WTC11 (cell line): ENCODE results near the gene ELOF1. TPM values are rescaled to one million over a fixed set of nuclear protein-coding genes. Genes with fewer than 3 reads are reported as not detected.

Experiments used
- ATAC-seq: fragments of 200-7000 bp; cut with Tn5 transposase; 2 replicates; pipeline ENCODE4 v1.10.0; 2021; ENCODE audit warnings: mild to moderate bottlenecking, moderate library complexity
- CTCF ChIA-PET: fragments of 300-600 bp; sonication (Branson Sonifier 250); formaldehyde crosslinking; loops from one replicate; lab custom pipeline; 2021; ENCODE audit warnings: antibody characterized with exemption; lab: Charles Lee
- POLR2A ChIA-PET: fragments of 350-600 bp; sonication (Branson Sonifier 250); formaldehyde crosslinking; loops from one replicate; lab custom pipeline; 2021; ENCODE audit warnings: antibody characterized with exemption; lab: Charles Lee
- DNase-seq: peaks from one replicate; pipeline ENCODE4 v3.0.0; 2021; ENCODE audit warnings: low spot score
- H3K27ac Mint-ChIP-seq: 2 replicates; pipeline ENCODE4 v1.8.0; 2021; ENCODE audit warnings: mixed read lengths
- H3K27me3 Mint-ChIP-seq: 2 replicates; pipeline ENCODE4 v1.8.0; 2021; ENCODE audit warnings: low read depth, mild to moderate bottlenecking, moderate library complexity, mixed read lengths
- H3K36me3 Mint-ChIP-seq: 2 replicates; pipeline ENCODE4 v1.8.0; 2021; ENCODE audit warnings: mixed read lengths
- H3K4me1 Mint-ChIP-seq: 2 replicates; pipeline ENCODE4 v1.8.0; 2022; ENCODE audit warnings: mixed read lengths
- H3K4me3 Mint-ChIP-seq: 2 replicates; pipeline ENCODE4 v1.8.0; 2021; ENCODE audit warnings: mild to moderate bottlenecking, moderate library complexity, mixed read lengths
- H3K9me3 Mint-ChIP-seq: 2 replicates; pipeline ENCODE4 v1.8.0; 2021; ENCODE audit warnings: mixed read lengths
- CREB1 ChIP-seq: sonication (generic); formaldehyde crosslinking; IDR thresholded peaks from 2 replicates; pipeline ENCODE4 v1.8.0; 2023; ENCODE audit warnings: mild to moderate bottlenecking, missing genetic modification reagents
- FOXK1 ChIP-seq: sonication (generic); formaldehyde crosslinking; IDR thresholded peaks from 2 replicates; pipeline ENCODE4 v1.8.0; 2022; ENCODE audit warnings: mild to moderate bottlenecking, moderate library complexity, missing genetic modification reagents
- JAZF1 ChIP-seq: fragments of 250-450 bp; sonication (Bioruptor Pico); IDR thresholded peaks from 2 replicates; pipeline ENCODE4 v1.9.0; 2021; ENCODE audit warnings: moderate library complexity, mild to moderate bottlenecking, inconsistent platforms
- MYBL2 ChIP-seq: sonication (generic); formaldehyde crosslinking; IDR thresholded peaks from 2 replicates; pipeline ENCODE4 v1.8.1; 2023; ENCODE audit warnings: mild to moderate bottlenecking, moderate library complexity, missing genetic modification reagents
- OVOL2 ChIP-seq: fragments of 250-450 bp; sonication (Bioruptor Pico); IDR thresholded peaks from 2 replicates; pipeline ENCODE4 v1.9.0; 2021; ENCODE audit warnings: mild to moderate bottlenecking, borderline replicate concordance
- SMAD4 ChIP-seq: sonication (generic); formaldehyde crosslinking; IDR thresholded peaks from 2 replicates; pipeline ENCODE4 v1.8.0; 2022; ENCODE audit warnings: mild to moderate bottlenecking, missing genetic modification reagents
- SP1 ChIP-seq: sonication (generic); formaldehyde crosslinking; conservative IDR thresholded peaks from 2 replicates; pipeline ENCODE4 v1.8.1; 2022; ENCODE audit warnings: missing genetic modification reagents
- TEAD4 ChIP-seq: sonication (generic); formaldehyde crosslinking; IDR thresholded peaks from 2 replicates; pipeline ENCODE4 v1.8.0; 2022; ENCODE audit warnings: mild to moderate bottlenecking, missing genetic modification reagents
- ZNF121 ChIP-seq: sonication (generic); formaldehyde crosslinking; IDR thresholded peaks from 2 replicates; pipeline ENCODE4 v1.8.0; 2023; ENCODE audit warnings: missing genetic modification reagents
- ZNF138 ChIP-seq: sonication (generic); formaldehyde crosslinking; conservative IDR thresholded peaks from 2 replicates; pipeline ENCODE4 v1.8.1; 2022; ENCODE audit warnings: mild to moderate bottlenecking, moderate library complexity, missing genetic modification reagents
- ZNF317 ChIP-seq: sonication (generic); formaldehyde crosslinking; IDR thresholded peaks from 2 replicates; pipeline ENCODE4 v1.8.1; 2023; ENCODE audit warnings: low read depth, mild to moderate bottlenecking, moderate library complexity, missing genetic modification reagents, borderline replicate concordance
- total RNA-seq: library from RNA; stranded (reverse); gene quantifications from 3 replicates; pipeline ENCODE4 v1.2.3, GENCODE V29; 2021
- TF ChIP-seq, protein P1 (sequence below): sonication (generic); formaldehyde crosslinking; IDR thresholded peaks from 2 replicates; pipeline ENCODE4 v1.8.1; 2022; ENCODE audit warnings: low read depth, missing genetic modification reagents, borderline replicate concordance
- TF ChIP-seq, protein P2 (sequence below): sonication (generic); formaldehyde crosslinking; IDR thresholded peaks from 2 replicates; pipeline ENCODE4 v1.8.0; 2022; ENCODE audit warnings: missing genetic modification reagents
- TF ChIP-seq, protein P3 (sequence below): sonication (generic); formaldehyde crosslinking; IDR thresholded peaks from 2 replicates; pipeline ENCODE4 v1.8.1; 2023; ENCODE audit warnings: mild to moderate bottlenecking, moderate library complexity, missing genetic modification reagents
- TF ChIP-seq, protein P4 (sequence below): sonication (generic); formaldehyde crosslinking; IDR thresholded peaks from 2 replicates; pipeline ENCODE4 v1.8.1; 2022; ENCODE audit warnings: missing genetic modification reagents, borderline replicate concordance
- TF ChIP-seq, protein P5 (sequence below): sonication (generic); formaldehyde crosslinking; conservative IDR thresholded peaks from 2 replicates; pipeline ENCODE4 v1.8.1; 2022; ENCODE audit warnings: mild to moderate bottlenecking, missing genetic modification reagents
- TF ChIP-seq, protein P6 (sequence below): fragments of 250-450 bp; sonication (Bioruptor Pico); IDR thresholded peaks from 2 replicates; pipeline ENCODE4 v1.9.0; 2021; ENCODE audit warnings: mild to moderate bottlenecking
- TF ChIP-seq, protein P7 (sequence below): sonication (generic); formaldehyde crosslinking; IDR thresholded peaks from 2 replicates; pipeline ENCODE4 v1.8.0; 2023; ENCODE audit warnings: missing genetic modification reagents

Gene ELOF1
- total RNA-seq, 1 experiment from 2014 or later: 86.0 TPM

DNA sequence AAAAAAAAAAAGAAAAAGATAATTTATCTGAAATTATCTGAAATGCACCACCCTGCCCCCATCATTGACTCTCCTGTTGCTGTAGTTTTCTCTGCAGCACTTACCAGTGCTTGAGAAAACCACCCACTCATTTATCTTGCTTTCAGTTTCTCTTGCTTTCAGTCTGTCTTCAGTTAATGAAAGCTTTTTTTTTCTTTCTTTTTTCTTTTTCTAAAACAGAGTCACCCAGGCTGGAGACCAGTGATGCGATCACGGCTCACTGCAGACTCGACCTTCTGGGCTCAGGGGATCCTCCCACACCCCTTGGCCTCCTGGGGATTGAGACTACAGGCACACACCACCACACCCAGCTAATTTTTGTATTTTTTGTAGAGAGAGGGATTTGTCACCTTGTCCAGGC is 22.7 kb upstream of the ELOF1 start:
- DNase-seq (no peak), ATAC-seq (no peak)
- Mint-ChIP-seq H3K9me3 (no peaks in the 10 kb centered on the region), H3K4me3 (no peak overlapping the region), H3K36me3 (no peaks in the 10 kb centered on the region), H3K4me1 (peaks cover 8% of the 10 kb centered on the region), H3K27ac (no peak overlapping the region), H3K27me3 (peaks cover 14% of the 10 kb centered on the region)
- TF ChIP-seq, protein P1, sequence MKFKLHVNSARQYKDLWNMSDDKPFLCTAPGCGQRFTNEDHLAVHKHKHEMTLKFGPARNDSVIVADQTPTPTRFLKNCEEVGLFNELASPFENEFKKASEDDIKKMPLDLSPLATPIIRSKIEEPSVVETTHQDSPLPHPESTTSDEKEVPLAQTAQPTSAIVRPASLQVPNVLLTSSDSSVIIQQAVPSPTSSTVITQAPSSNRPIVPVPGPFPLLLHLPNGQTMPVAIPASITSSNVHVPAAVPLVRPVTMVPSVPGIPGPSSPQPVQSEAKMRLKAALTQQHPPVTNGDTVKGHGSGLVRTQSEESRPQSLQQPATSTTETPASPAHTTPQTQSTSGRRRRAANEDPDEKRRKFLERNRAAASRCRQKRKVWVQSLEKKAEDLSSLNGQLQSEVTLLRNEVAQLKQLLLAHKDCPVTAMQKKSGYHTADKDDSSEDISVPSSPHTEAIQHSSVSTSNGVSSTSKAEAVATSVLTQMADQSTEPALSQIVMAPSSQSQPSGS (CRISPR knock-in tag): no peak
- TF ChIP-seq ZNF138: no peak
- TF ChIP-seq, protein P2, sequence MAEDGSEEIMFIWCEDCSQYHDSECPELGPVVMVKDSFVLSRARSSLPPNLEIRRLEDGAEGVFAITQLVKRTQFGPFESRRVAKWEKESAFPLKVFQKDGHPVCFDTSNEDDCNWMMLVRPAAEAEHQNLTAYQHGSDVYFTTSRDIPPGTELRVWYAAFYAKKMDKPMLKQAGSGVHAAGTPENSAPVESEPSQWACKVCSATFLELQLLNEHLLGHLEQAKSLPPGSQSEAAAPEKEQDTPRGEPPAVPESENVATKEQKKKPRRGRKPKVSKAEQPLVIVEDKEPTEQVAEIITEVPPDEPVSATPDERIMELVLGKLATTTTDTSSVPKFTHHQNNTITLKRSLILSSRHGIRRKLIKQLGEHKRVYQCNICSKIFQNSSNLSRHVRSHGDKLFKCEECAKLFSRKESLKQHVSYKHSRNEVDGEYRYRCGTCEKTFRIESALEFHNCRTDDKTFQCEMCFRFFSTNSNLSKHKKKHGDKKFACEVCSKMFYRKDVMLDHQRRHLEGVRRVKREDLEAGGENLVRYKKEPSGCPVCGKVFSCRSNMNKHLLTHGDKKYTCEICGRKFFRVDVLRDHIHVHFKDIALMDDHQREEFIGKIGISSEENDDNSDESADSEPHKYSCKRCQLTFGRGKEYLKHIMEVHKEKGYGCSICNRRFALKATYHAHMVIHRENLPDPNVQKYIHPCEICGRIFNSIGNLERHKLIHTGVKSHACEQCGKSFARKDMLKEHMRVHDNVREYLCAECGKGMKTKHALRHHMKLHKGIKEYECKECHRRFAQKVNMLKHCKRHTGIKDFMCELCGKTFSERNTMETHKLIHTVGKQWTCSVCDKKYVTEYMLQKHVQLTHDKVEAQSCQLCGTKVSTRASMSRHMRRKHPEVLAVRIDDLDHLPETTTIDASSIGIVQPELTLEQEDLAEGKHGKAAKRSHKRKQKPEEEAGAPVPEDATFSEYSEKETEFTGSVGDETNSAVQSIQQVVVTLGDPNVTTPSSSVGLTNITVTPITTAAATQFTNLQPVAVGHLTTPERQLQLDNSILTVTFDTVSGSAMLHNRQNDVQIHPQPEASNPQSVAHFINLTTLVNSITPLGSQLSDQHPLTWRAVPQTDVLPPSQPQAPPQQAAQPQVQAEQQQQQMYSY: no peak
- ChIA-PET CTCF (no interaction called here), POLR2A (no interaction called here)

DNA sequence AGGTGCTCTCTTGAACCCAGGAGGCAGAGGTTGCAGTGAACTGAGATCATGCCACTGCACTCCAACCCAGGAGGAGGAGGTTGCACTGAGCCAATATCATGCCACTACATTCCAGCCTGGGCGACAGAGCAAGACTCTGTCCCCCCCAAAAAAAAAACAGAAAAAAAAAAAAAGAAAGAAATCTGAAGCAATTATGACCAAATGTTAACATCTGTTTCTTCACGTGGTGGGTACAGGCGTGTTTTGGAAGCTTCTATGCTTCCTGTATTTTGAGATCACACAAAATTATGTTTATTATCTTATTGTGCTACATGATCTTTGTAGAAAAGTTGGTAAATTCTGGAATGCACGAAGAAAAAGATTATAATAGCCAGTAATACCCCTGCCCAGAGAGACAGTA is 21.1 kb upstream of the ELOF1 start:
- Mint-ChIP-seq H3K36me3 (no peaks in the 10 kb centered on the region), H3K27me3 (peaks cover 14% of the 10 kb centered on the region), H3K27ac (no peak overlapping the region), H3K4me1 (peaks cover 8% of the 10 kb centered on the region), H3K4me3 (no peak overlapping the region), H3K9me3 (no peaks in the 10 kb centered on the region)
- no peak for DNase-seq
- no peak for ATAC-seq
- POLR2A ChIA-PET: no interaction called here
- CTCF ChIA-PET: interaction anchor here (0.8 kb wide), 1 partner anchor 20 kb away, joined by 3 read pairs; no protein-coding TSS in a partner anchor
- TF ChIP-seq, protein P3, sequence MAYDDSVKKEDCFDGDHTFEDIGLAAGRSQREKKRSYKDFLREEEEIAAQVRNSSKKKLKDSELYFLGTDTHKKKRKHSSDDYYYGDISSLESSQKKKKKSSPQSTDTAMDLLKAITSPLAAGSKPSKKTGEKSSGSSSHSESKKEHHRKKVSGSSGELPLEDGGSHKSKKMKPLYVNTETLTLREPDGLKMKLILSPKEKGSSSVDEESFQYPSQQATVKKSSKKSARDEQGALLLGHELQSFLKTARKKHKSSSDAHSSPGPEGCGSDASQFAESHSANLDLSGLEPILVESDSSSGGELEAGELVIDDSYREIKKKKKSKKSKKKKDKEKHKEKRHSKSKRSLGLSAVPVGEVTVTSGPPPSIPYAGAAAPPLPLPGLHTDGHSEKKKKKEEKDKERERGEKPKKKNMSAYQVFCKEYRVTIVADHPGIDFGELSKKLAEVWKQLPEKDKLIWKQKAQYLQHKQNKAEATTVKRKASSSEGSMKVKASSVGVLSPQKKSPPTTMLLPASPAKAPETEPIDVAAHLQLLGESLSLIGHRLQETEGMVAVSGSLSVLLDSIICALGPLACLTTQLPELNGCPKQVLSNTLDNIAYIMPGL: no peak
- TF ChIP-seq FOXK1 (CRISPR knock-in tag): no peak
- TF ChIP-seq ZNF317 (CRISPR knock-in tag): no peak
- TF ChIP-seq, protein P4, sequence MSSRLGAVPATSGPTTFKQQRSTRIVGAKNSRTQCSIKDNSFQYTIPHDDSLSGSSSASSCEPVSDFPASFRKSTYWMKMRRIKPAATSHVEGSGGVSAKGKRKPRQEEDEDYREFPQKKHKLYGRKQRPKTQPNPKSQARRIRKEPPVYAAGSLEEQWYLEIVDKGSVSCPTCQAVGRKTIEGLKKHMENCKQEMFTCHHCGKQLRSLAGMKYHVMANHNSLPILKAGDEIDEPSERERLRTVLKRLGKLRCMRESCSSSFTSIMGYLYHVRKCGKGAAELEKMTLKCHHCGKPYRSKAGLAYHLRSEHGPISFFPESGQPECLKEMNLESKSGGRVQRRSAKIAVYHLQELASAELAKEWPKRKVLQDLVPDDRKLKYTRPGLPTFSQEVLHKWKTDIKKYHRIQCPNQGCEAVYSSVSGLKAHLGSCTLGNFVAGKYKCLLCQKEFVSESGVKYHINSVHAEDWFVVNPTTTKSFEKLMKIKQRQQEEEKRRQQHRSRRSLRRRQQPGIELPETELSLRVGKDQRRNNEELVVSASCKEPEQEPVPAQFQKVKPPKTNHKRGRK (CRISPR knock-in tag): no peak
- no peak for TF ChIP-seq SMAD4 (CRISPR knock-in tag)
- no peak for TF ChIP-seq MYBL2
- TF ChIP-seq, protein P5, sequence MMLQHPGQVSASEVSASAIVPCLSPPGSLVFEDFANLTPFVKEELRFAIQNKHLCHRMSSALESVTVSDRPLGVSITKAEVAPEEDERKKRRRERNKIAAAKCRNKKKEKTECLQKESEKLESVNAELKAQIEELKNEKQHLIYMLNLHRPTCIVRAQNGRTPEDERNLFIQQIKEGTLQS (CRISPR knock-in tag): no peak
- TF ChIP-seq, protein P6, sequence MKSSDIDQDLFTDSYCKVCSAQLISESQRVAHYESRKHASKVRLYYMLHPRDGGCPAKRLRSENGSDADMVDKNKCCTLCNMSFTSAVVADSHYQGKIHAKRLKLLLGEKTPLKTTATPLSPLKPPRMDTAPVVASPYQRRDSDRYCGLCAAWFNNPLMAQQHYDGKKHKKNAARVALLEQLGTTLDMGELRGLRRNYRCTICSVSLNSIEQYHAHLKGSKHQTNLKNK (CRISPR knock-in tag): no peak
- no peak for TF ChIP-seq TEAD4 (CRISPR knock-in tag)
- TF ChIP-seq ZNF121 (CRISPR knock-in tag): no peak
- TF ChIP-seq CREB1 (CRISPR knock-in tag): no peak
- TF ChIP-seq SP1 (CRISPR knock-in tag): no peak
- TF ChIP-seq JAZF1 (CRISPR knock-in tag): no peak
- TF ChIP-seq, protein P7, sequence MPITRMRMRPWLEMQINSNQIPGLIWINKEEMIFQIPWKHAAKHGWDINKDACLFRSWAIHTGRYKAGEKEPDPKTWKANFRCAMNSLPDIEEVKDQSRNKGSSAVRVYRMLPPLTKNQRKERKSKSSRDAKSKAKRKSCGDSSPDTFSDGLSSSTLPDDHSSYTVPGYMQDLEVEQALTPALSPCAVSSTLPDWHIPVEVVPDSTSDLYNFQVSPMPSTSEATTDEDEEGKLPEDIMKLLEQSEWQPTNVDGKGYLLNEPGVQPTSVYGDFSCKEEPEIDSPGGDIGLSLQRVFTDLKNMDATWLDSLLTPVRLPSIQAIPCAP (CRISPR knock-in tag): no peak
- TF ChIP-seq OVOL2 (CRISPR knock-in tag): no peak
